HG03039 (cell line): ENCODE measurements around the gene OMA1.

Source experiments
- ATAC-seq: cut with Tn5 transposase; IDR thresholded peaks from one replicate; pipeline ENCODE4 v1.9.1; 2021; ENCODE audit warnings: mild to moderate bottlenecking, moderate library complexity; ENCODE audit not compliant: unreplicated experiment

Gene OMA1

DNA sequence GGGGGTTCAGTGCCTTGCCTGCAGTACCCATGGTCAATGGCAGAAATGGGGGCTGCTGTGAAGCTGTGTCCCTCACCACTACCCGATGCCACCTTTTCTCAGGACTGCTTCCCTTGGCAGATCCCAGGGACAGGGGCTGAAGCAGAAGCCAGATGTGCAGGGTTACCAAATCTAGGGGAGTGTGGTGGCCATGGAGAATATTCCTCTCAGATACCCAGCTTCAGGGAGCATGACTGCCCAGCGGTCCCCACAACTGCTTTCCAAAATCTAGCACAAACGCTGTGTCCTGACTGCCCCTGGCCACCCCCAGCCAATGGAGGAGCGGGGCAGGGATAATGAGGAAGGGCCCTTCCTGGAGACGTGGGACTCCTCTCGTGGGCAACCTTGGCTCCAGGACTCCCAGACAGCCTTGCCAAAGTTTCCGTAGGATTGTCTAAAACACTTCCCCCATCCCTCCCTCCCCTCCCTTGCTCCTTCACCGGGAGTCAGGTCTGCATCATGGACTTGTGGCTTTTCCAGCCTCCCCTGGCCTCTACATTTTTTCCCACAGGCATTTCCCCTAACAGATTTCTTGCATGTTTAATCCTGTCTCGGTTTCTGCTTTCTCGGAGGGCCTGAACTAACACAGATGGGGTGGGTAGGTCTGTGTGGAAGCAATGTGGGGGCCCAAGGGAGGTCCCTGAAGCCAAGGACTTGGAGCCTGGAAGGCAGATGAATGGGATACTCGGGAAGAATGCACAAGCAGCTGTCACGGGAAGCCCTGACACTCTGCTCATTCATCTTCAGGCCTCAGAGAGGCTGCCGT is 80.5 kb downstream of the OMA1 start:
- no peak for ATAC-seq

DNA sequence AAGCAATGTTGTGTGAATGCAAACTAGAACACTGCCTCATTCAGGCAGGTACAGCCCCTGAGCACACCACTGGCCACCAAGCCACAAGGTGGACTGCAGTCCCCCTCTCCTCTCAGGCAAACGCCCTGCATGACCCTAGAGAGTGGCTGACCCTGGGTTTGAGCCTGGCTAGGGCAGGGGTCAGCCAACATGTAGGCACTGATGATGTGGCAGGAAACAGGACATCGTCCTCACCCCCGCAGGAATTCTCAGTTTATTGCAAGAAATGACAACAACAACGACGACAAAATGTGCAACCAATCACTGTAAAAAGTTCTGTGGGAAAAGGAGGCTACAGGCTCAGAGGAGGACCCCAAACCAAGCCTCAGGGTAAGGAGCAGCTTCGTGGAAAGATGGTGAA is 81.3 kb downstream of the OMA1 start:
- ATAC-seq = no peak

DNA sequence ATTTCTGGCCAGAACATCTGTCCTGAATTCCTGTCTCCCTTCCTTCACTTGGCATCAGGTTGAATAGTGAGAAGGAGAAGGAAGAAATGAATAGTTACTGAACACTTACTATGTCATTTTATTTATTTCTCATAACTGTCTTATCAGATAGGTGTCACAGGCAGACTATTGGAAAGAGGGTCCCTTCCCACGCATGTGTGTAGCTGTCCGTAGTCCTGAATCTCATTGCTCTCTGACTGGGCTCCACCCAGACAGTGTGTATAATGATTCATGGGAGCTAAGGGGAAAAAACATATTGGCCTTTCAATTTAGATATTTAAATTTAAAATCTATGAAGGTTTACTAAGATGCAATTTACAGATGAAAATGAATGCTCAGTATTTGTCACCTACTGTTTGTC is 86.1 kb downstream of the OMA1 start:
- ATAC-seq = no peak

DNA sequence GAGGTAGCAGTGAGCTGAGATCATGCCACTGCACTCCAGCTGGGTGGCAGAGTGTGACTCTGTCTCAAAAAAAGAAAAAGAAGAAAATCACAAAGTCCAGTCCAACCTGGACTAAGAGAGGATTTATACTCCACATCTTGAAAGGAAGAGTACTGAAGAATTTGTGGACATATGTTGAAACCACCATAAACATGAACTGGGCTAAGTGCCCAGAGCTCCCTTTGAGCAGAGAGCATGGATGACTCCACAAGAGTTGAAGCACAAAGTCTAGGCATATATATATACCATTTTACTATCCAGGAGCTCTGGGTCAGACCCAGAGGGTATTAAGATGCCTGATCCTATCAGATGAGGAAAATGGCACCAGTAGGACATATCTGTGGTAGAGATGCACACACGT is 86.6 kb downstream of the OMA1 start:
- no peak for ATAC-seq

DNA sequence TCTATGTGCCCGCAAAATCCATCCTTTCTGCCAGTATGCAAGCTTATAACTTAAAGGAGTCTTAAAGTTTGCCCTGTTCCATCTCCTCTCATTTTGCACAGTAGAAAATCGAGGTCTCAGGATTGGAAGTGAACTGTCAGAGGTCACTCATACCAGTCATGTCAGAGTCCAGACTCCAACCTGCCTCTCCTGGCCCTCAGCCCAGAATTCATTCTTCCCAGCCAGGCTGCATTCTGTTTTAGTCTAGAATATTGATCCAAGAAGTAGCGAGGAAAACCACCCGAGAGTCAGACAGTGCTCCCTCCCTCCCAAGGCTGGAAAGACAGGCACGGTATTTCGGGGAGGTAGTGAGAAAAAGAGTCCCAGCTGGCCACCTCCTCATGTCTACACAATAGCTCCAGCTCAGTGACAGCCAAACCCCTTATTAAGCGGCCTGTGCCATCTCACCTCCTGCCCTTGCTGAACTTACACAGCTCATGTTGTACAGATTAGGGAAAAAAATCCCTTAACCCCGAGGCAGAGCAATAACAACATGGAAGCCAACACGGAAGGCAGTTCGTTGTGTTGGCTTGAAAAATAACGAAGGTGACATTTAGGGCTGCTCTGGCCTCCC is 89.4 kb downstream of the OMA1 start:
- ATAC-seq = no peak

DNA sequence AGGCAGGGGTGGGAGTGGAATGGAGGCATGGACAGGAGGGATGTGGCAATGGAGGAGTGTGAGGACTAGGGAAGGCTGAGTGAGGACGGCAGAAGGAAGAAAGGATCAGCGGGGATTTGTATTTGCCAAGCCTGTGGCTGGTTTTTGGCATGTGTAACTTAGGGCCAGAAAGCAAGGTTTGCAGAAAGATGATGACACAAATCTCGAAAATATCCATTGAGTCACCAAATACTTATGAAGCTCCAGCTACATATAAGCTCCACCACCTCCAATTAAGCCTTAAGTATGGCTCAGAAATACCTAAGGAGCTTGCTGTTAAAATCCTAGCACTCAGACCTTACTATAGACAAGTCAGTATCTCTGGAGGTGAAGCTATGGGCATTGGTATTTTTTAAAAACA is 90.1 kb downstream of the OMA1 start:
- no peak for ATAC-seq

DNA sequence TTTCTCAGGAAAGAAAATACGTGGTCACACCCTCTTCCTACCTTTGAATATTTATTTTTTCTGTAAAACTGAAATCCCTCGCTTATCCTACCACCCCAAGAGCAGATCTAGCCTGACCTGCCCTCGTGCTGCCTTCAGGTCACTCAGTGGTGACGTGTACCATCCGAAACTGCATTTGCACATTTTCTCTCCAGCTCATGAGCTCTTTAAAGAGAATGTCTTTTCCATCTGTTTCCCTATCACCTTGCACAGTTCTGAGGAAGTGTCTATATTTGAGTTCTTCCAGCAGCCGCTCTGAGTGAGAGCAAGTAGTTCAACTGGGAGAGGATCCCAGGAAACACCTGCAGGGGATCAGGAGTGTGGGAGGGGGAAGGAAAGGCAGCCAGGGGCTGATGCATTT is 91.7 kb downstream of the OMA1 start:
- no peak for ATAC-seq

DNA sequence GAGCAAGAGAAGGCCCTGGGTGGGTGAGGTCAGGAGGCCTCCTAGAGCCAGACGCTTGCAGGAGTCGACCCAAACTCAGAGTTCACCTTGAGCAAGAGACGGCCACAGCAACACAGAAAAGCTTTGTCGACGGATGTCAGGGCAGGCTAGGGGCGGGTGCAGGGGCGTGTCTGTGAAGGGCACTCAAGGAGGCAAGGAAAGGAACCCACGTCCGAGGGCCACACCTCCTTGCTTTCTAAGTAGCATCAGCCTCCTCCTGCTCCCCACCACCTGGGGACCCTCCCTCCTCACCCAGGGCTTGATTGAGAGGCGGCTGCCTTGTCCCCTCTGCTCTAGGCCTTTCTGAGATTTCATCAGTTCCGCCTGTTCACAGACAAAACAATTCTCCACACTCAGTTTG is 92.1 kb downstream of the OMA1 start:
- ATAC-seq = no peak

DNA sequence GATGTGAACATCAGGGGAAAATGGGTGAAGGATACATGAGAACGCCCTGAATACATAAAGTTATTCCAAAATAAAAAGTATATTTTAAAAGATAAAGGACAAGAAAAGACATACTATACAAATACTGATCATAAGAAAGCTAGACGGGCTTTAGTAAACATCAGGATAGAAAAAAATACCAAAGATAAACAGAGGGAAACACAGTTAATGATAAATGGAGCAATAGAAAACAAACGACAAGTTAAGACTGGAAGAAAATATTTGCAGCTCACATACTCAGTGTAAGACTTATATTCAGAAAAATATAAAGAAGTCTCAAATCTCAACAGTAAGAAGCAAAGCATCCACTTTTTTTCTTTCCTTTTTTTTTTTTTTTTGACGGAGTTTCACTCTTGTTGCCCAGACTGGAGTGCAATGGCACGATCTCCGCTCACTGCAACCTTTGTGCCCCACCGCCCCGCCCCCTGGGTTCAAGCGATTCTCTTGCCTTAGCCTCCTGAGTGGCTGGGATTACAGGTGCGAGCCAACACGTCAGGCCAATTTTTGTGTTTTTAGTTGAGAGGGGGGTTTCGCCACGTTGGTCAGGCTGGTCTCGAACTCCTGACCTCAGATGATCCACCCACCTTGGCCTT is 94.8 kb downstream of the OMA1 start:
- ATAC-seq = no peak

DNA sequence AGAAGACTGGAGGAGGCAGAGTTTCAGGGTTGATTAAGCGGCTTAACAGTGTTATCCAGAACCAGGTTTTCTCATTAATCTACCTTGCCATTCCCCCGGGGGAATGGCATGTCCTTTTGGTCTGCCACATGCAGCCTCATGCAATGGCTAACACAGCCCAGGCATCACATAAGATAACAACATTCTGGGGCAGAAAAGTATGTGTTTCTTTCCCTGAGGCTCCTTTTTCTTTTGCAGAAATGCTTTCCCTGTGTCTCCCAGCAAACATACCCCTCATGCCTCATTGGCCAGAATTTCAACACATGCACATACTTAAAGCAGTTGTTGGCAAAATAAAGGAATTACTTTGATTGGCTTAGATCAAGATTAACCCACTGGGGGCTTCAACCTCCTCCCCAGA is 98.6 kb downstream of the OMA1 start:
- no peak for ATAC-seq

DNA sequence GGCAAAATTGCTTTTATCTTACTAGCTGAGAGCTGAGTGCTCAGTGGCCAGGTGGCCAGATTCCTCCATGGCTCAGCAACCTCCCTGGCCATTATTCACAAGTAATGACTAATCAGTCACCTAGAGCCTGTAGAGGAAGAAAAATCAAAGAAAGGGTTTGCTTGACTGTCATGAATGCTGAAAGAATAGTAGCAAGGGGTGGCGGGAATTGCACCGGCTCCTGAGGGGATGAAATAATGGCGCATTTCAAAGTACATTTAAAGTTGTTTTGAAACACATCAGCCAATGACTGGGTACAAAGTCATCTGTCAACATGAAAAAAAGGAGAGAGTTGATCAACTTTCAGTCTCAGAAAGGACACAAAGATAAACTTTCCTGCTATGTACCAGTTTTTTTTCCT is 99.5 kb downstream of the OMA1 start:
- ATAC-seq = no peak

DNA sequence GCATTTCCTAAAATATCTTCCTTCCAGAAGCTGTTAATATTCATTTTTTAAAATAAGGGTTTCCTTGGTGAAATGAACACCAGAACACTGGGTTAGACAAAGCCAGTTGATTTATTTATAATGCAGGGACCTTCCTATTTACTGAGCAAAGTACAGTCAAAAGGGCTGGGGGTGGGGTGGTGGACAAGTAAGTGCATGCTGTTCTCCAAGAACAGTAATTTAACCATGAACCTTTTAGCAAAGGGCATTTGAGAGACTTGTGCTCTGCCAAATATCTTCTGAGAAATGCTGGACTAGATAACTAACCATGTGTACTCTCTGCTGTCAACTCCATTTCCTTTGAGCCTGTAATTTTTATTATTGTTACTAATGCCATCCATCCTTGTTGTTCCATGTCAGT is 100.2 kb downstream of the OMA1 start:
- no peak for ATAC-seq

DNA sequence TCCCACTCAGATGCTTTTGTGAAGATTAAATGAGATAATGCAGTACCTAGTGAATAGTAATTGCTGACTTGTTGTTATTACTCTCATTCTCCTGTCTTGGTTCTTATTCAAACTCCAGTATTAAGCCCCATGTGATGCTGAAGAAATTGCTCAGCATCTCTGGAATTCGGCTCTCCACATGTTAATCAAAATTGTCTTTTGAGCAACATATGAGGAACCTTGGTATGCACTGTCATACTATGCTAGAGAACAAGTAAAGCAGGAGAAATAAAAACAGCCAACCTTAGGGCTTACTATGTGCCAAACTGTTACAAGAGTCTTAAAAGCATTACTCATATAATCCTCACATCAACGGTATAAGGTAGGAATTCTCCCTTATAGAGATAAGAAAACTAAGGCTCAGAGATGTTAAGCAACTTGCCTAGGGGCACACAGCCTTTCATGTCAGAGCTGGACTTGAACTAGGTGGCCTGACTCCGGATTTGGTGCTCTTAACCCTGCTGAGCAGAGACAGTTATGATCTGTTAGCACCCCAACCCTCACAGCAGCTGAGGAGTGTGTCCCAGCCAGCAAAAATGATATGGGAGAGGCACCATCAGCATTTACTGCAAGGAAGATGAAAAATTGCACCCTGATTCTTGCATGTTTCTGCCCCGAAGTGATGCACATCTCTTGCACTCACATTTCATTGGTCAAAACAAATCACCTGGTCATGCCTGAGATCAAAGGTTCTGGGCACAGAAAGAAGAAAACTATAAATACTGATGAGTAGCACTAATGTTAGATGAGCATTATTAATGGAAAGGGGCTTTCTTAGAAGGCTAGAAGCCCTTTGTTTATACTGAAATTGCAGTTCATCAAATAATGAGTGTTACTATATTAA is 102.3 kb downstream of the OMA1 start:
- ATAC-seq = no peak

DNA sequence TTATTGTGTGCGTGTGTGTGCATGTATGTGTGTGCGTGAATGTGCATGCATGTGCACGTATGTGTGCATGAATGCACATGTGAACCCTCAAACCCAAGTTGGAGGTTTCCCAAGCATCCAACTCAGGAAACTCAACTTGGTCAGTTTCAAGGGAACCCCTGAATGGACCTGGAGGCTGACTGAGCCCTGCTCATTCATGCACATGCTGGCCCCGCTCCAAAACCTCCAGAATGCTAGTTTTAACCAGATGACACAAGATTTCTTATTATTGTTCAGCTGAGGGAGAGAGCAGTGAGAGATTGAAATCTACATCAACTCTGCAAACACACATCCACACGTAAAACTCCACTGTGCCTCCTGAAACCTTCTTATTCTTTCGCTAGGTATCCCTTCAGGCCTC is 104.4 kb downstream of the OMA1 start:
- ATAC-seq = no peak

DNA sequence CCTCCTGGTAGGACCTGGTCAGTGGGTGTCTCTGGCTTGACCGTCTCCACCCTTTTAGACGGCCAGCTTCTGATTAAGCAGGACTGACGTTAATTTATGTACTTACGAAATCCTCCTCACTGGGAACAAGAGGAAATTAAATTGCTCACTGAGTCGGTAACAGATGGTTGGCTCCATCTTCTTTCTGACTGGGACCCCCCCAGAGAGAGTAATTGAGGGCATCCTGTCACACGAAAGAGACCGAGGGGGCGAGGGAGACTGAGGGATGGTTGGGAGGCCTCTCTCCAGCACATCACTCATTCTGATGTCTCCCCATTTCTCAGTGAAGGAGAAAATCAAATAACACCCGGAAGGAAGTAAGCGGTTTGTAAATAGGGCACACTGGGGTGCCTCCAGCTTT is 104.8 kb downstream of the OMA1 start:
- no peak for ATAC-seq

DNA sequence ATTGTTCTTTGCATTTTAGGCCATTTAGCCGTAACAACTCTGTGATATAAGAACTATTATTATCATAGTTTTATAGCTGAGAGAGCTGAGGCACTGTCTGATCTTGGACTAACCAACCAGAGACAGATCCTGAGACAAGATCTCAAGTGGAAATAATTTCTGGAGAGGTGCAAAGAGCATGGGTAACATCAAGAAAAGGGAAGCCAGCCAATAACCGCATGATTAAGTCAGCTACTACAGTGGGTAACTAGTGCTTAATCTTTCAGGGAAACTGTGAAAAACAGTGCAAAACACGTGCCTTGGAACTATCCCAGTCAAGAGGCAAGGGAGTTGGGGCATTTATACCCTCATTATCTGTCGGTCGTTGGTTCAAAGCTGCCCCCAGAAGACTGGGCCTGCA is 105.8 kb downstream of the OMA1 start:
- no peak for ATAC-seq

DNA sequence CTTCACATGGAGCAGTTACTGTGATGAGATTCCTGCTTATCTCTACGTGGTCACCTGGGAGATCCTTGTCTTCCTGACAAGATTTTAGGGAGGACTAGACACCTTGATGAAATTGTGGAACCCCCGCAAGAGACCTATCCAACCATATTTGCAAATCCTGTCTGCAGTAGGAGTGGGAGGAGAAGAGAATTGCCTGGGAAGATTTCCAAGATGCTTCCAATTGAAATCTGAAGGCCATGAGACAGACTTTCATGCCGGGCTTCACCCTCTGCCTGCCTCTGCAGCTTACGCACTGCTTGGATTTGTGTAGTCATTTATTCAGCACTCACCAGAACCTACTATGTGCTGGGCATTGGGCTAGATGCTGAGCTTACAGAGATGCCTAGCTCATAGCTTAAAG is 106.6 kb downstream of the OMA1 start:
- no peak for ATAC-seq

DNA sequence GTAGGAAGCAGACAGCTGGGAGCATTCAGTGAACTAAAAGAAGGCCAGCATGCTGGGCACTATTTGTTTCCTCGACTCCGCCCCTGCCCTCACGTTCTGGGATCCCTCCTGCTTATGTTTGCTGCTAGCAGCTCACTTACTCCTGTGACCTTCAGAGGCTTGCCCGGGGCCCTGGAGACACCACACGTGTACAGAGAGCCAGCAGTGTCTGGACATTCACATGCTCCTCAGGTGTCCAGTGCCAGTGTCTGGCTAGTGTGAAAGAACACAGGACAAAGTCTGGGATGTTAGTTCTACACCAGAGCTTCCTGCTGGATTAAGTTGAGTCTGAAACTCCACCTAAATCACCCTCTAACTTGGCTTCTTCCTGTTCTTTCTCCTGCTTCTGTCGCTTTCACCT is 108.1 kb downstream of the OMA1 start:
- ATAC-seq = no peak

DNA sequence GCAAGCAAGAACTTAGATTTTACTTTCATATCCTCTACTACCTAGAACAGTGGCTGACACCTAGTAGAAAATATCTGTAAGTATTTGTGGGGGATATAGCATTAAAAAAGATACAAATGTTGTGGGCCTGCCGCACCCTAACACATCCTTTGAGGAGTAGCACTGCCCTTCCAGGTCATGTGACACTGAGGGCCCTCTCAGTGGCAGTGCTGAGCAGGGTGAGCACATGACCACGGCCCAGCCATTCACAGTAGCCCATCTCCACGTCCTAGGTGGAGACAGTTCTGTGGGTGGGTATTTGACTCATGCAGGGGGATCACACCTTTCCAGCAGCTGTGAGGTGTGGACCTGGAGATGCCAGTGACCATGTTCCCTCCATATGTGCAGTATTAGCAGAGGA is 108.9 kb downstream of the OMA1 start:
- no peak for ATAC-seq

DNA sequence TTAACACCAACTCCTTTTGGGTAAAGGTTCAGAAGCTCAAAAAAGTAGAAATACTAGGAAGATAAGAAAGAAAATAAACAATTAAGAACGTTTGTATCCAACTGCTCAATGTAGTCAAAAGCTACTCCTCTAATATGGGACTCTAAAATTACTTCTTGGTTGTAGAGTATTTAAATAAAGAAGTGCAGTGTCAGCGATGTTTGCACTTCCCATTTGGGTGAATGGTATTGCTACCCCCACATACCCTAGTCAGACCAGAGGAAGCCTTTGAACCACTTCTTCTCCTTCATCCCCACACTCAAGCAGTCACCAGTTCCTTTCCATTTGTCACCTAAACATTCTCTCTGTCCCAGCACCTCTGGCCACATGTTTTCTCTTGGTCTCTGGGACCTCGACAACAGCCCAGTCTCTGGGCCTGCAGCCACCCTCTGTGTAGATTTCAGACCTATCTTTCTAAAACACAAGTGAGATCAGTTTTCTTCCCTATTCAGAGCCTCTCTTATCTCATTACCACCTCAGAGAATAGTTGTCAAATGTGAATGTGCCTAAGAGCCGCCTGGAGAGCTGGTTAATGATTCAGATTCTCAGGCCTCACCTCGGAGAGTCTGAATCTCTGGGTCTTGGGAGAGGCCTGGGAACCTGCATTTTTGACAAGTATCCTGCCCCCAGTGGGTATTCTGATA is 109.8 kb downstream of the OMA1 start:
- ATAC-seq = no peak

DNA sequence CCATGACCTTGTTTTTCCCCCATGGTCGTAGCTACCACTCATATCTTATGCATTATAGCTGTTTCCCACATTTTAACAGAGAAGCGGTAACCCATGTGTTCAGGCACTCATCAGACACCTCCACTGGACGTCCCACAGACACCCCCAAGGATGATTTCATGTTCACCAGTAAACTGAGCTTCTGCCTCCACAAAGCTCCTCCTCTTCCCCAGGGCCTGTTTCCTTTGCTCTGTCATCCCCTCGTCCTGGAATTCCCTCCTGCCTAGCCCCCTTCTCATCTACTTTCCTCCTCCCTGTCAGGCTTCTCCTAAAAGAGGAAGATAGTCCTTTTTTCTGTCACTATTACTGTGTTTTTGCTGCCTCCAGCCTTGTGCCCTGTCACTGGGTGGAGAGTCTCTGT is 111.2 kb downstream of the OMA1 start:
- no peak for ATAC-seq
